Dermis microvascular lymphatic vessel endothelial cell (primary cell): ENCODE results near the gene CSH2. TPM values are rescaled to one million over a fixed set of nuclear protein-coding genes. Genes with fewer than 3 reads are reported as not detected.
A peak's percentile ranks its signal among the peaks of the same experiment; 100 is the strongest.

Experiments
- DNase-seq, 2 donors: peaks; one replicate each; pipeline versions ENCODE4 v3.0.0 to v3.0.0-alpha.2; 2010; ENCODE audit warnings: low read depth in 2 of 2
- total RNA-seq: library from RNA; depleted of rRNA; stranded (reverse); fragments of >200 nt; gene quantifications from 2 replicates; pipeline ENCODE4 v1.2.1, GENCODE V29; 2014

CSH2 gene
- total RNA-seq, 1 donor from 2014 or later, result not detected

DNA sequence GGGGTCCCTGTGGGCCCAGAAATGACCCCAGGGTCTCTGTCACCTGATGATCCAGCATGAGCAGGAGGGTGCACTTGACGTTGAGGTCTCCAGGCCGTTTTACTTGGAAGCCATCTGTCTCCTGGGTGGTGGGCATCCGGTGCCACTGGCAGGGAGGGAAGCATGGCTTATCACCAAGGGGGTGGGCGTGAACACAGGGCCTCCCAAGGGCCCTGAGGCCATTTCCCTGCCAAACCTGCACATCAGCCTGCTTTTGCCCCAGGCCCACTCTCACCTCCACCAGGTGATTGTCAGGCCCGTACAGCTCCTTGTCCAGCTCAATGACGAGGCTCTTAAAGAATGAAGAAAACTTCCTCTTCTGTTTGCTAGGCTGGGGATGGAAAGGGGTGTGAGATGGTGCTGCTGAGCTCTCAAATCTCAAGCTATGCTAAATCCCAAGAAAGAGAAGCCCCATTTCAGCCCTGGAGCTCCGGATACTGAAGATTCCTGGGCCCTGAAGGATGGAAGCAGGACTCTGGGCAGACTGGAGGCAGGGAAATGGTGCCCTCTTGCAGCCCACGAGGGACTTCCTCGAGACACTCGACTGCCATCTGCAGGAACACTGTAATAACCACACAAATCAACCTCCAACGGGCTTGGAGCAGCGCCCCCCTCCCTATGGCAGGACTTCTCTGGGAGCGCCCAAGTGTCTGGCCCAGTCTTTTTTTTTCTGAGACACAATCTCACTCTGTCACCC, 38.9 kb downstream of the CSH2 start:
- DNase-seq, result peak; percentile 65 to 84

- no peak for DNase-seq
Measured at GRCh38 chr17:63833741-63834373, 39.6 kb downstream of the CSH2 start.

- no peak for DNase-seq
Measured at GRCh38 chr17:63833026-63833740, 40.3 kb downstream of the CSH2 start.

DNA sequence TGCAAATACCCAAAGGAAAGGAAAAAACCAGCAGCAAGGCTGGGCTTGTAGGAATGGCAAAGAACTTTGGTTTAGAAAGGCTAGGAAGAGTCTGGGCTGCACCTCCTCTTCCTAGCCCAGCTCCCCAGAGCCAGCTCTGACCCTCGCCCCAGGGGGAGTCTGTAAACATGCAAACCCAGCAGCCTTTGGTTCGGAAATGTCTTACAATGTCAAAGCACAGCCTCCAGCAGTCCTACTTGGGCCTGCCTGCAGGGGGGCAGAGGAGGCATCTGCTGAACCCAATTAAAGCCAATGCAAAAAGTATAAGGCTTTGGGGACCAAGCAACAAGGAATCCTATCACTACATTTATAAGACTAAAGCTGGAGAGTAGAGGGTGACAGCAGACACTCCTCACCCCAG, 41.0 kb downstream of the CSH2 start:
- no peak for DNase-seq

- DNase-seq, result no peak
Measured at GRCh38 chr17:63832014-63832413, 41.5 kb downstream of the CSH2 start.

DNA sequence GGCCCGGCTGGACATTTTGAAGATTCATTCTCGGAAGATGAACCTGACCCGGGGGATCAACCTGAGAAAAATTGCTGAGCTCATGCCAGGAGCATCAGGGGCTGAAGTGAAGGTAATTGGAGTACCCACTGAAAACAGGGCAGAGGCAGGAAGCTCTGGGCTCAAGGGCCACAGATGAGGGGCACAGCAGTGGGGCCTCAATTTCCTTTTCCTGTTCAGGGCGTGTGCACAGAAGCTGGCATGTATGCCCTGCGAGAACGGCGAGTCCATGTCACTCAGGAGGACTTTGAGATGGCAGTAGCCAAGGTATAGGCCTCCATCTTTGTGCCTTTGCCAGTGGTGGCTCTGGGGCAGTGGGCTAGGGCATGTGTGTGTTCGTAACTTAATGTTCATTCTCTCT, 42.0 kb downstream of the CSH2 start:
- no peak for DNase-seq

GRCh38 chr17:63830904-63831491, 42.5 kb downstream of the CSH2 start:
- DNase-seq, result no peak

DNA sequence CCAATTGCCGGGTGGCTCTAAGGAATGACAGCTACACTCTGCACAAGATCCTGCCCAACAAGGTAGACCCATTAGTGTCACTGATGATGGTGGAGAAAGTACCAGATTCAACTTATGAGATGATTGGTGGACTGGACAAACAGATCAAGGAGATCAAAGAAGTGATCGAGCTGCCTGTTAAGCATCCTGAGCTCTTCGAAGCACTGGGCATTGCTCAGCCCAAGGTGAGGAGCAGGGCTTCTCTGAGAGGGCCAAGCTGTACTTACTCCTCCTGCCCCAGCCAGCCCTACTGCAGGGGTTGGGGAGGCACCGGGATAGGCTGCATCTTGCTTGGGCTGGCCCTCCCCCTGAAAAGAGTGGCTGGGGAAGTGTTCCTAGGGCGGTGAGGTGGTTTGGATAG, 43.2 kb downstream of the CSH2 start:
- no peak for DNase-seq

GRCh38 chr17:63828936-63829335, 44.5 kb downstream of the CSH2 start:
- no peak for DNase-seq

DNA sequence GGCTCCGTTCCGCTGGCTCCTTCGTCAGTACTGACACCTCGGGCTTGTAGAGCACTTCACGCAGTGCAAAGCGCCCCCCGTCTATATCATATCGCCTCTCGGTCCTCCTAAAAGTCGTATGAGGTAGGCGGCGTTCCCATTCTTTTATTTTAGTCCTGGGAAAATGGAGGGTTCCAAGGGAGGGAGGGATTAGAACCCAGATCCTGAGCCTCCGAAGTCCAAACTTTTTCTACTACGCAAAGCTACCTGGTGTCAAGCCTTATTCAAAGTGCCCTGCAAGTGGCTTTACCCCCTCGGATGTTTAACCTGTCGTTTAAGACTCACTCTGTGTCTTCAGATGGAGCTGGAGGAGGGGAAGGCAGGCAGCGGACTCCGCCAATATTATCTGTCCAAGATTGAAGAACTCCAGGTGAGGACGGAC, 45.7 kb downstream of the CSH2 start:
- no peak for DNase-seq

GRCh38 chr17:63827002-63827800, 46.3 kb downstream of the CSH2 start, which contains the start of the genes FTSJ3 and PSMC5:
Gene FTSJ3 (minus strand): TSS chr17:63827663. CDS start chr17:63826902, 761 bp downstream.
Gene PSMC5 (plus strand): TSS chr17:63827431. CDS start chr17:63827491, 60 bp downstream.
- DNase-seq, result peak; percentile 82 to 96

GRCh38 chr17:63826468-63827001, 46.9 kb downstream of the CSH2 start:
- DNase-seq, result peak; percentile 43 to 51

GRCh38 chr17:63824362-63824761, 49.1 kb downstream of the CSH2 start:
- DNase-seq, result no peak

- DNase-seq, result no peak
Measured at GRCh38 chr17:63823659-63824331, 49.7 kb downstream of the CSH2 start.

DNA sequence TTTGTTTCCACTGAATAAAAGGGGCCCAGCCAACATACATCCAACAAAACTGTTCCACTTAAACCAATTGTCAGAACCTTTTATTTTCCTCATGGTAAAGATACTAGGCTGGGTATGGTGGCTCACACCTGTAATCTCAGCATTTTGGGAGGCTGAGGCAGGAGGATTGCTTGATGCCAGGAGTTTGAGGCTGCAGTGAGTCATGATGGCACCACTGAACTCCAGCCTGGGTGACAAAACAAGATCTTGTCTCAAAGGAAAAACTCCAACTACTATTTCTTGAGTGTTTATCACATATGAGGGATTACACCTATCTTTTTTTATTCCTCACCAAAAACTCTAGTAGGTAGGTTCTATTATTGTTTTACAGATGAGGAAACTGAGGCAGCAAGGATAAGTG, 50.9 kb downstream of the CSH2 start:
- no peak for DNase-seq

Other genes with a start within 250 kb of the CSH2 start
- gene LIMD2, start 173.6 kb downstream of the CSH2 start, total RNA-seq, result 18.0 and 51.6 TPM in 2 replicates
- 19.6 and 34.6 TPM in 2 replicates for gene STRADA, start 131.9 kb downstream of the CSH2 start, total RNA-seq
- 65.2 and 98.9 TPM in 2 replicates for gene CCDC47, start 100.1 kb downstream of the CSH2 start, total RNA-seq
- 36.1 and 61.3 TPM in 2 replicates for gene DDX42, start 99.5 kb downstream of the CSH2 start, total RNA-seq
- gene PSMC5, start 46.2 kb downstream of the CSH2 start, total RNA-seq, result 66.0 and 84.6 TPM in 2 replicates
- 53.1 and 72.6 TPM in 2 replicates for gene FTSJ3, start 46.0 kb downstream of the CSH2 start, total RNA-seq
- gene SMARCD2, start 31.0 kb downstream of the CSH2 start, total RNA-seq, result 59.7 and 62.8 TPM in 2 replicates
- gene GH2, start 8.3 kb upstream of the CSH2 start, total RNA-seq, result not detected in 2 replicates
- not detected in 2 replicates for gene CSH1, start 22.9 kb upstream of the CSH2 start, total RNA-seq
- gene CSHL1, start 37.6 kb upstream of the CSH2 start, total RNA-seq, result not detected in 2 replicates
- not detected in 2 replicates for gene GH1, start 45.2 kb upstream of the CSH2 start, total RNA-seq
- 0.51 and 3.0 TPM in 2 replicates for gene CD79B, start 58.7 kb upstream of the CSH2 start, total RNA-seq
- gene SCN4A, start 99.2 kb upstream of the CSH2 start, total RNA-seq, result 0.13 TPM in 1 of 2 replicates, not detected in the other
- gene PRR29, start 124.7 kb upstream of the CSH2 start, total RNA-seq, result 0.51 and 0.76 TPM in 2 replicates
- 220 and 251 TPM in 2 replicates for gene ICAM2, start 147.0 kb upstream of the CSH2 start, total RNA-seq